ENCODE measurements around the gene CHD5.

The CHD5 gene

DNA sequence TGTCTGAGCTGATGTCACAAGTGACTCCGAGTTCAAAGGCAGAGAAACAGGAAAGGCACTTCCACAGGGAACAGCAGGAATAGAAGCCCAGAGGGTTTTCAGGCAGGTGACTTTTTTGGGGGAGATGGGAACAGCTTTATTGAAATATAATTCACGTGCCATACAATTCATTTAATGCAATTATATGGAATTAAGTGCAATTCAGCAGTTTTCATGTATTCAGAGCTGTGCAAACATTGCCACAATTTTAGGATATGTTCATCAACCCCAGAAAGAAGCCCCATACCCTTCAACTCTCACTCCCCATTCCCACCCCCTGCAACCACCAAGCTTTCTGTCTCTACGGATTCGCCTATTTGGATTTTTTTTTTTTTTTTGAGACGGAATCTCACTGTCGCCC, 117.5 kb downstream of the CHD5 start:
- no peak for DNase-seq (ENCODE audit: low spot score)

DNA sequence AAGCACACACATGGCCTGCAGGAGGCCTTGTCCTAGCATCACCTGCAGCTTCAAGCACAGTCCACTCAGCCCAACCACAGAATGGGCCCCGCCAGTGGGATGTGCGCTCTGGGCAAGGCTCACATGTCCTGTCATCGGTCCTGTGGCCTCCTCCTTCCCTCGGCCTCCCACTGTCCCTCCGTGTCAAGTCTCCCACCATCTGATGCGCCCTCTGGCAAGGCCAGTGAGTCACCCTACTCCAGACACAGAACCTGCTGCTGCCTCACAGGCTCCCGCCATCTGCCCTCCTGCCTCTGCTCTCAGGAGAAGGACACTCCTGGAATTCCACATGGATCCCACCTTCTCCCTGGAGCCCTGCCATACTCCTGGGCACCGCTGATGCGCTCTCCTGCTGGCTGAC, 120.3 kb downstream of the CHD5 start:
- DNase-seq (ENCODE audit: low spot score), result no peak

DNA sequence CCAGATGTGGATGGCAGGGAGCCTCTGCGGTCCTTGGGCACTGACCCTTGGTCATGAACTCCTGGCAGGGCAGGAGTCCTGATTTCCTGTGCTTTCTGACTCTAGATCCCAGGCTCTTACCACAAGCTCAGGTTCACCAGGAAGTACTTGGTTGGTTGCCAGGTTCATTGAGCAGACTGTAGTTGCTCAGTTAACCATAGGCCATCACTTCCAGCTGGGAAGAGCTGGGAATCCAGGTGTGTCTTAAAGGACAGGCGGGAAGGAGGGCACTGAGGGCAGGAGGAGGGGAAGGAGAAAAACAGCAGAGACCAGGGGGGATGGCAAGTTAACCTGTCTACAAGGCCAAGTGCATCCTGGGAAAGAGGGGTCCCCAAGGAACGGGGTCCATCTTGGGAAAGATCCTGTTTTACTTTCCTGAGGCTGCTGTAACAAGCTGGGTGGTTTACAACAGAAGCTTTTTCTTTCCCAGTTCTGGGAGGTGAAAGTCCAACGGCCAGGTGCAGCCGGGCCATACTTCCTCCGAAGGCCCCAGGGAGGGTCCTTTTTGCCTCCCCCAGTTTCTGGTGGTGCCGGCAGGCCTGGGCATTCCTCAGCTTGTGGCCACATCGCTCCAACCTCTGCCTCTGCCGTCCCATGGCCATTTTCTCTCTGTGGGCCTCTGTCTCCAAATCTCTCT, 122.8 kb downstream of the CHD5 start:
- no peak for DNase-seq (ENCODE audit: low spot score)

DNA sequence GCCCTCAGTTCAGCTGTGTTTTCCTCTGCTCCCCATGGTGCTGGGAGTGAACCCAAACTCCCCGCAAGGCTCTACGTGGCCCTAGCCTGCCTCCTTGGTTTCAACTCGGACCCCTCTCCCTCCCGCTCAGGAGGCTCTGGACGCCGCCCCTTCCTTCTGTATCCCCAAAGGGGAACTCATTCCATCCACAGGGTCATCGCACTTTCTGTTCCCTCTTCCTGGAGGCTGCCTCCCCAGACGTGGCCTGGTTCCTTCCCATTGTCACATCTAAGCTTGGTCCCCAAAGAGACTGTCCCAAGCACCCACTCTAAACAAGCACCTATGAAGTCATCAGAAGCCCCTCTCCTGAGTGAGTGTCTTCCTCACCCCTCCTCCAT, 123.6 kb downstream of the CHD5 start:
- no peak for DNase-seq (ENCODE audit: low spot score)

DNA sequence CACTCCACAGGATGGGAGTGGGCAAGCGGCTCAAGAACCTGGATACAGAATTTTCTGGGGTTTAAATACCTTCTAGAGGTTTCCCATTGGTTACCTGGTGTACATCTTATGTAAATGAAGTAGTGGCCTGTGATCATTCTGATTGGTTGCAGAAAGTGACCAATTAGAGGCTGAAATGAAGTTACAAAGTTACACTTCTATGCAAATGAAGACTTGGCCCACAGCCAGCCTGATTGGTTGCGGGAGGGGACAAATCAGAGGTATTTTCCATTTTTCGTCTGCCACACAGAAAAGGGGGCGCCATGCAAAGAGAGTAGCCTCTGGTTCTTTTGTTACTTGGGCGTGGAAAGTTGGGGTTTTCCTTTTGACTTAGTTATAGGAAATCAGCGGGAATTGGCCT, 125.5 kb downstream of the CHD5 start:
- DNase-seq (ENCODE audit: low spot score), result no peak

DNA sequence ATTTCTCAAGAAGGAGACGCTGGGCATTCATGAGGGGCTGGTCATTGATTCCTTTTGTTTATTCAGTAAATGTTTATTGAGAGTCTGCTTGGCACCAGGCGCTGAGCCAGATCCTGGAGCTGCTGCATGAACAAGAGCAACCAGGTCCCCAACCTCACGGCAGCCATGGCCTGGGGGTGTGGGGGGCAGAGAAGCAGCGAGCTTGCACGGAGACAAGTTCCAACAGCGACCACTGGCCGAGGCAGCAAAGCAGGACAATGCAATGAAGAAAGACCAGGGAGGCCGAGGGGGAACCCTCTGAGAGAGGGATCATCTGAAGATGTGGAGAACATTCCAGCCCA, 126.9 kb downstream of the CHD5 start:
- DNase-seq (ENCODE audit: low spot score), result no peak

DNA sequence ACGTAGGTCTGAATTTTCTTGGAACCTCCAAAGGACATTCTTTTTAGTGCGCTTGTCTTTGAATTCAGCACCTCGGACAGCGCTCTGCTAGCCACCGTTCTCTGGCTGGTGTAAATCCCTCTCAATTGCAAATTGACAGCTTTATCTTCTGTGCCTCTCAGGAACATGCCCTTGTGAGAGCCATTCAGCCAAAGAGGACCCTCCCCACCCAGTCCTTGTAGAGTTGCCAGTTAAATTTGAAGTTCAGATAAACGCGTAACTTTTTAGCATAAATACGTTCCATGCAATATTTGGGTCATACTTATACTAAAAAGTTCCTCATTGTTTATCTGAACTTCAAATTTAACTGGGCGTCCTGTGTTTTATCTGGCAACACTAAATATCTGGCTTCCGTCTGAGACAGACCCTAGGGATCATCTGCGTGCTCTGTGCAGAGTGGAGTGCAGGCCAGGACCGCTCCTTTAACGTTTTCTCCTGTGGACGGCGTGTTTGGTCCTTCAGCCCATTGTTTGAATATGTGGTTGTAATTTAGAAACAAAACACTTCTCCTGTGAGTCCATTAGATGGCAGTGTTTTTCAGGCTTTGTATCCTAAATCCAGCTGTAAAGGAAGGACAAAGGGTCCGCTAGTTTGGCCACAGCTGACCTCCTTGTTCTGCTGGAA, 127.4 kb downstream of the CHD5 start:
- peak; percentile 78 for DNase-seq (ENCODE audit: low spot score)
